ENCODE data around the gene TRIM9.
"Not testable (repeated sequence)": the region's sequence is repeated elsewhere in the genome, so short reads cannot be mapped to it uniquely, and the experiment has no call there.

The TRIM9 gene

GRCh38 chr14:51006324-51006723 lies 88.6 kb downstream of the TRIM9 start:
- Histone ChIP-seq H3K4me2 (no peak overlapping the region), H3K4me3 (no peak overlapping the region), H3K4me1 (peaks cover 0 to 8% (median 0%) of the 10 kb centered on the region in 10 experiments; a peak in 3 of 20 replicates), H3K9ac (no peak overlapping the region), H3K36me3 (no peaks in the 10 kb centered on the region), H4K20me1 (no peaks in the 10 kb centered on the region), H3K9me3 (replicated peaks in 1 of 11) (no peaks in the 10 kb centered on the region), H3K27ac (no peak overlapping the region), H3K27me3 (no peaks in the 10 kb centered on the region)
- TF ChIP-seq Cebpa-rat (IDR thresholded peaks at IDR 0.05), result no peak

GRCh38 chr14:51004801-51005526 lies 89.9 kb downstream of the TRIM9 start:
- Histone ChIP-seq H3K9ac (no peak overlapping the region), H3K4me1 (peaks cover 0 to 8% (median 0%) of the 10 kb centered on the region in 10 experiments; a peak in 3 of 20 replicates), H3K27ac (no peak overlapping the region), H3K36me3 (no peaks in the 10 kb centered on the region), H3K27me3 (no peaks in the 10 kb centered on the region), H3K4me3 (no peak overlapping the region), H3K4me2 (no peak overlapping the region), H4K20me1 (no peaks in the 10 kb centered on the region), H3K9me3 (replicated peaks in 1 of 11) (no peaks in the 10 kb centered on the region)
- TF ChIP-seq Cebpa-rat (IDR thresholded peaks at IDR 0.05), result no peak

GRCh38 chr14:51004352-51004800 lies 90.5 kb downstream of the TRIM9 start:
- Histone ChIP-seq H3K9me3 (replicated peaks in 1 of 11) (no peaks in the 10 kb centered on the region), H3K36me3 (no peaks in the 10 kb centered on the region), H3K4me1 (peaks cover 0 to 8% (median 0%) of the 10 kb centered on the region in 10 experiments; a peak in 3 of 20 replicates), H3K27me3 (no peaks in the 10 kb centered on the region), H4K20me1 (no peaks in the 10 kb centered on the region), H3K9ac (no peak overlapping the region), H3K27ac (no peak overlapping the region), H3K4me2 (no peak overlapping the region), H3K4me3 (no peak overlapping the region)
- TF ChIP-seq Cebpa-rat (IDR thresholded peaks at IDR 0.05), result no peak

- H3K27ac ChIP-seq, result no peak overlapping the region
- TF ChIP-seq Cebpa-rat (IDR thresholded peaks at IDR 0.05), result no peak
- no peak overlapping the region for H3K4me2 ChIP-seq
- H4K20me1 ChIP-seq, result no peaks in the 10 kb centered on the region
- no peaks in the 10 kb centered on the region for H3K27me3 ChIP-seq
- H3K36me3 ChIP-seq, result no peaks in the 10 kb centered on the region
- H3K4me1 ChIP-seq, result peaks cover 0 to 8% (median 0%) of the 10 kb centered on the region in 10 experiments; a peak in 4 of 20 replicates
- H3K9ac ChIP-seq, result no peak overlapping the region
- H3K9me3 ChIP-seq (replicated peaks in 1 of 11), result no peaks in the 10 kb centered on the region
- H3K4me3 ChIP-seq, result no peak overlapping the region
Observed at GRCh38 chr14:51002406-51002999, 92.4 kb downstream of the TRIM9 start.

- H3K4me1 ChIP-seq, result peaks cover 0 to 4% (median 0%) of the 10 kb centered on the region in 10 experiments; a peak in 1 of 20 replicates
- no peaks in the 10 kb centered on the region for H3K27me3 ChIP-seq
- H3K9me3 ChIP-seq (replicated peaks in 1 of 11), result no peaks in the 10 kb centered on the region
- no peaks in the 10 kb centered on the region for H3K36me3 ChIP-seq
- no peak overlapping the region for H3K4me2 ChIP-seq
- no peaks in the 10 kb centered on the region for H4K20me1 ChIP-seq
- no peak overlapping the region for H3K4me3 ChIP-seq
- H3K9ac ChIP-seq, result no peak overlapping the region
- no peak overlapping the region for H3K27ac ChIP-seq
- TF ChIP-seq Cebpa-rat (IDR thresholded peaks at IDR 0.05), result no peak
Observed at GRCh38 chr14:51000566-51000965, 94.3 kb downstream of the TRIM9 start.

- Histone ChIP-seq H3K4me1 (peaks cover 0 to 4% (median 0%) of the 10 kb centered on the region in 10 experiments; a peak in 1 of 20 replicates), H3K9me3 (replicated peaks in 1 of 11) (no peaks in the 10 kb centered on the region), H3K27me3 (no peaks in the 10 kb centered on the region), H3K27ac (no peak overlapping the region), H4K20me1 (no peaks in the 10 kb centered on the region), H3K36me3 (no peaks in the 10 kb centered on the region), H3K4me3 (no peak overlapping the region), H3K9ac (no peak overlapping the region), H3K4me2 (no peak overlapping the region)
- TF ChIP-seq Cebpa-rat (IDR thresholded peaks at IDR 0.05), result no peak
Observed at GRCh38 chr14:50999726-51000125, 95.2 kb downstream of the TRIM9 start.

- no peak overlapping the region for H3K4me3 ChIP-seq
- H3K27me3 ChIP-seq, result no peaks in the 10 kb centered on the region
- H3K4me1 ChIP-seq, result peaks cover 0 to 4% (median 0%) of the 10 kb centered on the region in 10 experiments; a peak in 1 of 20 replicates
- no peak overlapping the region for H3K4me2 ChIP-seq
- no peak overlapping the region for H3K27ac ChIP-seq
- H4K20me1 ChIP-seq, result no peaks in the 10 kb centered on the region
- H3K9me3 ChIP-seq (replicated peaks in 1 of 11), result no peaks in the 10 kb centered on the region
- no peak for TF ChIP-seq Cebpa-rat (IDR thresholded peaks at IDR 0.05)
- no peaks in the 10 kb centered on the region for H3K36me3 ChIP-seq
- no peak overlapping the region for H3K9ac ChIP-seq
Observed at GRCh38 chr14:50998612-50999011, 96.3 kb downstream of the TRIM9 start.

- no peaks in the 10 kb centered on the region for H3K9me3 ChIP-seq (replicated peaks in 1 of 11)
- H3K27ac ChIP-seq, result no peak overlapping the region
- TF ChIP-seq Cebpa-rat (IDR thresholded peaks at IDR 0.05), result no peak
- H3K4me2 ChIP-seq, result no peak overlapping the region
- H3K4me1 ChIP-seq, result peaks cover 0 to 4% (median 0%) of the 10 kb centered on the region in 10 experiments; a peak in 1 of 20 replicates
- no peaks in the 10 kb centered on the region for H3K27me3 ChIP-seq
- no peak overlapping the region for H3K4me3 ChIP-seq
- no peaks in the 10 kb centered on the region for H3K36me3 ChIP-seq
- no peak overlapping the region for H3K9ac ChIP-seq
- H4K20me1 ChIP-seq, result no peaks in the 10 kb centered on the region
Observed at GRCh38 chr14:50997712-50998111, 97.2 kb downstream of the TRIM9 start.

GRCh38 chr14:50994158-50994557 lies 100.7 kb downstream of the TRIM9 start:
- H3K27me3 ChIP-seq; H4K20me1 ChIP-seq; H3K4me3 ChIP-seq; H3K9ac ChIP-seq; H3K4me2 ChIP-seq; H3K27ac ChIP-seq; H3K36me3 ChIP-seq; H3K9me3 ChIP-seq (replicated peaks in 1 of 11); H3K4me1 ChIP-seq: not testable (repeated sequence)

GRCh38 chr14:50985859-50986331 lies 109.0 kb downstream of the TRIM9 start:
- no peaks in the 10 kb centered on the region for H3K4me1 ChIP-seq
- H3K27me3 ChIP-seq, result no peaks in the 10 kb centered on the region
- no peak for TF ChIP-seq Cebpa-rat (IDR thresholded peaks at IDR 0.05)
- H3K9me3 ChIP-seq (replicated peaks in 1 of 11), result no peaks in the 10 kb centered on the region
- H3K27ac ChIP-seq, result no peak overlapping the region
- no peak overlapping the region for H3K9ac ChIP-seq
- H3K4me3 ChIP-seq, result no peak overlapping the region
- no peaks in the 10 kb centered on the region for H3K36me3 ChIP-seq
- H4K20me1 ChIP-seq, result no peaks in the 10 kb centered on the region
- H3K4me2 ChIP-seq, result no peak overlapping the region
